ENCODE data around the gene SCARF2.

DNA sequence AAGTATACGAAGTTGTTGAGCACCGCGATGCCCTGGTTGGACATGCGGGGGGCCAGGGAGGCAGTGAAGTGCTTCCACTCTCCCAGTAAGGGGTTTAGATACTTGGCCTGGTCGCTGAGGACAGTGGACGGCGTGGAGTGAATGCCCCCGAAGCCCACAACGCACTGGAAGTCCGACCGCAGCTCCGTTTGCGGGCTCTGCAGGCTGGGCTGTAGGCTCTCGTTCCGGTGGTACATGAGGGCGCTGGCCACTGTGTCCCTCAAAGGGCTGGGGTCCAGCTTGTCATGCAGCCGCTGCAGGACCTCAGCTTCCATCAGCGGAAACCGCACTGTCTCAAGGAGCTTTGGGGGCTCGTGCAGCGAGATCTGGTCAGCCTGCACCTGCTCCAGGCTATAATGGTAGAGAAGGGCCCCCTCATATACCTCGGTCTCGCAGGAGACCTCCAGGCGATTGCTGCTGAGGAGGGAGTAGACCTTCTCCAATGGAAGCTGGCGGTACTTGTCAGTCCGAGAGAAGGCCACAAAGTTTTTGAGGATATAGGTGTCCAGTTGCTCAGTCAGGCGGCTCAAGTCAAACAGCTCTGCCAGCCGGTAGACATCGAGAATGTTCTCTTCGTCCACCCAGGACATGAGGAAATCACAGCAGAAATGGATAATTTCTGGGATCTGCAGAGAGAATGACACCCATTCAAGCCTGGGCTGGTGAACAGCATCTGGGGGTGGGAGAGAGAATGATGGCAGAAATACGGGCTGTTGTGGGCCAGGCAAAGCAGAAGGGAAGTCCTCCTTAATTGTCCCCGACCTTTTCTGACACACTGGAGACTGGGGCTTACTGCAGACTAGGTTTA lies 27.5 kb upstream of the SCARF2 start:
- TF ChIP-seq, protein P1, sequence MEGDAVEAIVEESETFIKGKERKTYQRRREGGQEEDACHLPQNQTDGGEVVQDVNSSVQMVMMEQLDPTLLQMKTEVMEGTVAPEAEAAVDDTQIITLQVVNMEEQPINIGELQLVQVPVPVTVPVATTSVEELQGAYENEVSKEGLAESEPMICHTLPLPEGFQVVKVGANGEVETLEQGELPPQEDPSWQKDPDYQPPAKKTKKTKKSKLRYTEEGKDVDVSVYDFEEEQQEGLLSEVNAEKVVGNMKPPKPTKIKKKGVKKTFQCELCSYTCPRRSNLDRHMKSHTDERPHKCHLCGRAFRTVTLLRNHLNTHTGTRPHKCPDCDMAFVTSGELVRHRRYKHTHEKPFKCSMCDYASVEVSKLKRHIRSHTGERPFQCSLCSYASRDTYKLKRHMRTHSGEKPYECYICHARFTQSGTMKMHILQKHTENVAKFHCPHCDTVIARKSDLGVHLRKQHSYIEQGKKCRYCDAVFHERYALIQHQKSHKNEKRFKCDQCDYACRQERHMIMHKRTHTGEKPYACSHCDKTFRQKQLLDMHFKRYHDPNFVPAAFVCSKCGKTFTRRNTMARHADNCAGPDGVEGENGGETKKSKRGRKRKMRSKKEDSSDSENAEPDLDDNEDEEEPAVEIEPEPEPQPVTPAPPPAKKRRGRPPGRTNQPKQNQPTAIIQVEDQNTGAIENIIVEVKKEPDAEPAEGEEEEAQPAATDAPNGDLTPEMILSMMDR (conservative IDR thresholded peaks at IDR 0.05), result no peak
- TF ChIP-seq ZFX (IDR thresholded peaks at IDR 0.05), result no peak

Data from C4-2B (cell line).